Right ventricle myocardium superior (tissue), 1 donor: ENCODE results near the gene MYF5. TPM values are rescaled to one million over a fixed set of nuclear protein-coding genes. Genes with fewer than 3 reads are reported as not detected.
"Not testable (repeated sequence)": the region's sequence is repeated elsewhere in the genome, so short reads cannot be mapped to it uniquely, and the experiment has no call there.

Source experiments
- ATAC-seq: fragments of 200-7000 bp; cut with Tn5 transposase; one replicate; pipeline ENCODE4 v1.9.1; 2020; ENCODE audit warnings: mild to moderate bottlenecking; ENCODE audit not compliant: poor library complexity
- DNase-seq: peaks from one replicate; pipeline ENCODE4 v3.0.0-alpha.2; 2020
- intact Hi-C: fragments of 100-400 bp; cut with DNase I; formaldehyde crosslinking; loops from one replicate; pipeline ENCODE4 v1.11.2; 2022
- long read RNA-seq: library from polyadenylated mRNA; unstranded; transcript quantifications from one replicate; pipeline ENCODE4 v2.0.0, GENCODE V29; 2021
- total RNA-seq: library from RNA; stranded (reverse); fragmentation: NEBNext Ultra II Directional; extraction: Animal tissue kit (Norgen Biotek cat#: 25700); gene quantifications from one replicate; pipeline ENCODE4 v1.2.1, GENCODE V29; 2021
- donor health status: DM: no; HTN: yes; CAD: no; lungs with severe emphysema.

The MYF5 gene
- total RNA-seq: not detected
- long read RNA-seq: 0 reads

DNA sequence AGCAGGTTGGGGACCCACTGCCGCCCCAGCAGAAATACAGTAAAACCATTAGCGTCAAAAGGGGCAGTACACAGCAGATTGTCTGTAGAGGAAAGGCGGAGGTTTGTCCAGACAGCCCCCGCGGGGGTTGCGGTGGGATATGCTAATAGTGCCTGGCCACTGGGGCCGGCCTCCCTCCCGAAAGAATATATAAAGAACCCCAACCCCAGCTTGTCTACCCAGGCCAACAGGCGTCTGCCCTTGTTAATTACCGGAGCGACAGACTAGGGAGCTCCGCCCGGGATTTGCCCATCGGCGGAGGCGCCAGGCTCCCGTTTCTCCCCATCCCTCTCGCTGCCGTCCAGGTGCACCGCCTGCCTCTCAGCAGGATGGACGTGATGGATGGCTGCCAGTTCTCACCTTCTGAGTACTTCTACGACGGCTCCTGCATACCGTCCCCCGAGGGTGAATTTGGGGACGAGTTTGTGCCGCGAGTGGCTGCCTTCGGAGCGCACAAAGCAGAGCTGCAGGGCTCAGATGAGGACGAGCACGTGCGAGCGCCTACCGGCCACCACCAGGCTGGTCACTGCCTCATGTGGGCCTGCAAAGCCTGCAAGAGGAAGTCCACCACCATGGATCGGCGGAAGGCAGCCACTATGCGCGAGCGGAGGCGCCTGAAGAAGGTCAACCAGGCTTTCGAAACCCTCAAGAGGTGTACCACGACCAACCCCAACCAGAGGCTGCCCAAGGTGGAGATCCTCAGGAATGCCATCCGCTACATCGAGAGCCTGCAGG, at the start of gene MYF5:
MYF5 (plus strand) TSS at position 217 of the 774 bp plus-strand sequence; CDS start at position 369, 152 bp downstream.
- ATAC-seq (no peak), DNase-seq (no peak)
- intact Hi-C loops: no loop called here

- no peak for ATAC-seq
- no peak for DNase-seq
- intact Hi-C loops: no loop called here
Measured at GRCh38 chr12:80670214-80670613, 46.5 kb upstream of the MYF5 start.

- ATAC-seq, DNase-seq, intact Hi-C loops: not testable (repeated sequence)
Measured at GRCh38 chr12:80676042-80676636, 40.6 kb upstream of the MYF5 start.

DNA sequence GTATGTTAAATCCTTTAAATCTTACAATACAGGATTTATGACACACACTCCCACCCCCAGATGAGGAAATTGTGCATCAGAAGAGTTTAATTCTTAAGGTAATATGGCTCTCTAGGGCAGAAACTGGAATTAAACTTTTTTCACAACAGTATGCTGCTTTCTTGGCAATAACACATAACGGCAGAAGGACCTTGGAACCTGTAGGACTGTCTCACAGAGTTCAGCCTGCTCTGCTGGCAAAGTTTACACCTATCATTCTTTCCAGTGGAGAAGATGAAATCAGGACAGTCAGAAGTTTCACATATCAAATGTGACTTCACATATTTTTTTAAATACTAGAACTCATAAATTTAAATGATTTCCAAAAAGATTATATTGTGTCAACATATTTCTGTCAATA, 39.9 kb upstream of the MYF5 start:
- no peak for DNase-seq
- intact Hi-C loops: no loop called here
- no peak for ATAC-seq

DNA sequence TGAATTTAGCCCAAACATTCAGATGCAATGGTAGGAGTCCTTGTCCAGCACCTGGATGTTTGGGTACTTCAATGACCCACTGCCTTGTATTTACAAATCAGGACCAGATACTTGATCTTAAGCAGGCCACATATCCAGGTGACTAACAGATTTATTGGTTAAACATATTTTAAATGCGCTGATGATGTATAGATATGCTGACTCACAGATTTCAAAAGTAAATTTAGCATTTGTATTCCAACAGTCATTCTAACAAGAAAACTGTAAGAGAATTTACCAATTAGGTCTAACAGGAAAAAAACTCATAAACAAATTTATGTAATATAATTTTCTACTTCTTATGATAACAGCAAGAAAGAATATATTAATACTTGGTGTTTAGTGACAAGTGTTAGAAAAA, 38.7 kb upstream of the MYF5 start:
- no peak for DNase-seq
- intact Hi-C loops: no loop called here
- ATAC-seq: no peak

DNA sequence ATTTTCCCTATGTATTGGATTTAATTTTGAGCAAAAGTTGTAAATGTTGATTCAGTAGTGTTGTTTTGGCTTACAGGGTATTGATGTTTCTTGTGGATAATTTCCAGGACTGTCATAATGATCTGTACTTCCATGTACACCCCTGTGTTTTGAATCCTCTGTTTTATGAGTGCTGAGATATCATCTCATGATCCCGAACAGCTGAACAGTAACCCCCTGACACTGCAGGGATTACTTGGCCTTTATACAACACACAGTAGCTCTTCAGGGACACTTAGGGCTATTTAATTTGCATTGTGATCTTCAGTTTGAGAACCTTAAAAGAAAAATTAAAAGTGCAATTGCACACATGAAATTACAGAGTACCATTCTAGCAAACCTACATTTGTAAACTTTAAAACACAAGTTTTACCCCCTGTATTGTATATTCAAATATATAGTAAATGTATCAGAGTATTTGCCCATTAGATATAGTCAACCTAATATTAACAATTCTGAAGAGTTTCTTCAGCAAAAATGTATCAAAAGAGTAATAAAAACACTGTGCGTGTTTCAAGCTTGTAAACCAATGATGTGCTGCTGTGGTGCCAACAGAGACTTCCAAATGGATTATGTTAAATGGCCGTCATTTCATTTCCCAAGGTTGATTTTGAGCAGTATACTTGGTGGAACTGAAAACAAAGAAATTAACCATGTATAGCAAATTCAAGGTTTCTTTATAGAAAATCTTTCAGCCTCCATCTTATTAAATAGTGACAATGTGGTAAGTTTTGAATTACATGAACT, 37.2 kb upstream of the MYF5 start:
- no peak for ATAC-seq
- intact Hi-C loops: no loop called here

GRCh38 chr12:80681287-80681686, 35.4 kb upstream of the MYF5 start:
- ATAC-seq: no peak
- intact Hi-C loops: no loop called here
- DNase-seq: no peak

More for the DNA sequence above, 37.2 kb upstream of the MYF5 start:
- no peak for DNase-seq

GRCh38 chr12:80681786-80682185, 34.9 kb upstream of the MYF5 start:
- intact Hi-C loops: no loop called here
- no peak for DNase-seq

DNA sequence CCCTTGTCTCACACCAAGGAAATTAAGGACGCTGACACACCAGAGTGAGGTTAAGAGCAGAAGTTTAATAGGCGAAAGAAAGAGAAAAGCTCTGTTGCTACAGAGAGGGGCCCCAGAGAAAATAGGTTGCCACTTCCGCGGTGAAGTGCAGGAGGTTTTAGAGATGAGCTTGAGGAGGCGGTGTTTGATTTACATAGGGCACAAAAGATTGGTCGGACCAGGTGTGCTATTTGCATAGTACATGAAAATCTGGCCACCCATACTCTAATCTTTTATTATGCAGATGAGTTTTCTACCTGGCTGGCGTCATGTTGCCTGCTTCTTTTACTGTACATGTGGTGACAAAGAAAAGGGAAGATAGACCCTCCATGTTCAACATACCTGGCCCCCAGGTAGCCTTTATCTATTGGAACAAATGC, 32.6 kb upstream of the MYF5 start:
- no peak for DNase-seq
- intact Hi-C loops: no loop called here
- no peak for ATAC-seq

More at GRCh38 chr12:80681786-80682185, 34.9 kb upstream of the MYF5 start:
- ATAC-seq: no peak

GRCh38 chr12:80690090-80690489, 26.6 kb upstream of the MYF5 start:
- DNase-seq (no peak), ATAC-seq (no peak)
- intact Hi-C loops: no loop called here

GRCh38 chr12:80690513-80690912, 26.2 kb upstream of the MYF5 start:
- intact Hi-C loops: no loop called here
- ATAC-seq (no peak), DNase-seq (no peak)

DNA sequence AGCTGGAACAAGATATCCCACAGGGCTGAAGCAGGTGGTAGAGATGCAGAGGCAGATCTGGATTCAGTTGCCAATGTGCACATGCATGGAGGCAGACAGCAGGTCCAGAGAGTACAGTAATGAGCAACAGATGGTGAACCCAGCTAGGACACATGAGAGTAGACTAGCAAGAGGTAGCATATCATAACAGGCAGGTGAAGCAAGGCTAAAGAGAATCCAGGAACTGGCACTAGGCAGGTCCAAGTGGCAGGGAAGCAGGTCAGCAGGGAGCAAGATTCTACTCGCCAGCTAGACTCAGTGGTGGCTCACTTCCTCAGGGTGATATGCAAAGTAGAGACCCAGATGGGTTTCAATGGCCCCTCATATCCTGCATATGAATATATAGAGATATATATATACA, 24.6 kb upstream of the MYF5 start:
- intact Hi-C loops: no loop called here
- ATAC-seq: no peak

GRCh38 chr12:80697270-80697887, 19.3 kb upstream of the MYF5 start:
- intact Hi-C loops: no loop called here
- ATAC-seq (no peak), DNase-seq (no peak)

More for the DNA sequence above, 24.6 kb upstream of the MYF5 start:
- no peak for DNase-seq

DNA sequence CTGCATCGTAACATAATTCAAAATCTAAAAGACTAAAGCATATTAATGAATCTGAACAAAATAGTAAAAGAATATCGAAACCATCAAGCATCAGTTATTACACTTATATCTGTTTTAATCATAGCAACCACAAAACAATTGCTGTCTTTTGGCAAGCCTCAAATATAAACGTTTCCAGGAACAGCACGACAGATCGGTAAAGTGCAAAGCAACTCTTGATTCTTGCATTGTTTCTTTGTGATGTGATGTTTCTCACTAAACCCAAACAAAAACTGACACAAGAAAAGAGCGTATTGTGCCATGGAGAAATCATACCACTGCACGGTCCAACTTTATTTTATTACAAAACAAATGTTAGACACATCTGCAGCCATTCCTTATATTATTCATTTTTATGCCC, 18.5 kb upstream of the MYF5 start:
- ATAC-seq: no peak
- intact Hi-C loops: no loop called here
- no peak for DNase-seq

DNA sequence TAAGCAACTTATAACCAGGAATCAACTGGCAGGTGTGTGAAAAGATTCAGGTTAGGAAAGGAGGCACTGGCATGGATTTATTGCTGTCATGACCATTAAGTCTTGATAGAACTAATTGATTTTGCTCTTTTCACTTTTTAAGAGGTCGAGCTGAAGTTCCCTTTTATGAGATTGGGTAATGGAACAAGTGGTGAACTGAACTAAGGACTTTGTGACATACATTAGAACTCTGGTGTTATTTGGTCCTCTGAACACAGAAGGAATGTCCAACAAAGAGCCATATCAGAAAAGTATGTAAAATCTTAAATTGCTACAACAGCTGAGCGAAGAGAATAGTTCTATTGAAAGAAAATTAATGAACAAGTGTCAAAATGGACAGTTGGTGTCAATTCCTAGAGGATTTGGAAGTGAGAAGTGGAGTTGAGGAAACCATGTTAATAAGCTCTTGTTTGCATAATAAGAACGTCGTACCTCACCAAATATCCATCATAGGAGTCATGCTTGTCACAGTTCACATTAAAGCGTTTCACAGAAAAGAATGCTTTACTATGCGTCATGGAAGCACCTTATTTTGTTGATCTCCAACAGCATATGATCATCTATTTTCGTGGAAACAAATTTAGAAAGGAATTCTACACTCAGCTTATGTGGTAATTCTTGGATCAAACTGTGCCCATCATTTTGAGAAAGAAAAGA, 17.7 kb upstream of the MYF5 start:
- ATAC-seq (no peak), DNase-seq (no peak)
- intact Hi-C loops: no loop called here

- no peak for ATAC-seq
- no peak for DNase-seq
- intact Hi-C loops: no loop called here
Measured at GRCh38 chr12:80700327-80700726, 16.4 kb upstream of the MYF5 start.

- no peak for ATAC-seq
- DNase-seq: no peak
- intact Hi-C loops: no loop called here
Measured at GRCh38 chr12:80701388-80701787, 15.3 kb upstream of the MYF5 start.

GRCh38 chr12:80702889-80703805, 13.6 kb upstream of the MYF5 start:
- DNase-seq: no peak
- ATAC-seq: peak; percentile 86
- intact Hi-C loops: no loop called here
